Trophoblast cell (in vitro differentiated cells and primary cell): ENCODE measurements around the gene MRPL40.

ENCODE experiments used
- DNase-seq, 2 donors: peaks; one replicate each; pipeline ENCODE4 v3.0.0-alpha.2; 2016
- H2AFZ ChIP-seq: 2 replicates; pipeline ENCODE4 v1.6.1; 2013; ENCODE audit warnings: low read length, moderate library complexity, mild to moderate bottlenecking; ENCODE audit not compliant: insufficient read depth, poor library complexity
- H2AK5ac ChIP-seq: 2 replicates; pipeline ENCODE4 v1.6.1; 2013; ENCODE audit warnings: mild to moderate bottlenecking, low read length
- H2BK120ac ChIP-seq: 2 replicates; pipeline ENCODE4 v1.6.1; 2013; ENCODE audit warnings: low read length, mild to moderate bottlenecking, moderate library complexity; ENCODE audit not compliant: insufficient read depth, poor library complexity
- H2BK12ac ChIP-seq: 2 replicates; pipeline ENCODE4 v1.6.1; 2013; ENCODE audit warnings: mild to moderate bottlenecking, low read length, moderate library complexity
- H2BK5ac ChIP-seq: 2 replicates; pipeline ENCODE4 v1.6.1; 2013; ENCODE audit warnings: low read length, low read depth, moderate library complexity, mild to moderate bottlenecking; ENCODE audit not compliant: poor library complexity
- H3K14ac ChIP-seq: 2 replicates; pipeline ENCODE4 v1.6.1; 2013; ENCODE audit warnings: mild to moderate bottlenecking, low read length
- H3K18ac ChIP-seq: 2 replicates; pipeline ENCODE4 v1.6.1; 2013; ENCODE audit warnings: mild to moderate bottlenecking, low read length
- H3K23ac ChIP-seq: 2 replicates; pipeline ENCODE4 v1.6.1; 2013; ENCODE audit warnings: low read length
- H3K27ac ChIP-seq: 2 replicates; pipeline ENCODE4 v1.5.1; 2013; ENCODE audit warnings: low read depth, mild to moderate bottlenecking, inconsistent platforms, low read length, moderate library complexity
- H3K27me3 ChIP-seq: 2 replicates; pipeline ENCODE4 v1.6.1; 2013; ENCODE audit warnings: inconsistent platforms, mild to moderate bottlenecking, low read length, moderate library complexity; ENCODE audit not compliant: insufficient read depth
- H3K36me3 ChIP-seq, 2 experiments: 1 replicate in 1 of 2; 2 replicates in 1 of 2; pipeline ENCODE4 v1.6.1; 2013; ENCODE audit warnings: low read length in 2 of 2, mild to moderate bottlenecking in 2 of 2, moderate library complexity in 1 of 2; ENCODE audit not compliant: insufficient read depth in 2 of 2, control insufficient read depth in 1 of 2
- H3K4ac ChIP-seq: 2 replicates; pipeline ENCODE4 v1.6.1; 2013; ENCODE audit warnings: low read depth, mild to moderate bottlenecking, low read length, moderate library complexity
- H3K4me1 ChIP-seq, 2 experiments: 1 replicate in 1 of 2; 2 replicates in 1 of 2; pipeline ENCODE4 v1.6.1; 2013; ENCODE audit warnings: low read length in 2 of 2, mild to moderate bottlenecking in 2 of 2, moderate library complexity in 1 of 2; ENCODE audit not compliant: insufficient read depth in 2 of 2, control insufficient read depth in 1 of 2
- H3K4me2 ChIP-seq: 2 replicates; pipeline ENCODE4 v1.6.1; 2013; ENCODE audit warnings: inconsistent platforms, mild to moderate bottlenecking, low read length, moderate library complexity
- H3K4me3 ChIP-seq: 2 replicates; pipeline ENCODE4 v1.5.1; 2013; ENCODE audit warnings: mild to moderate bottlenecking, low read depth, low read length, inconsistent platforms
- H3K79me1 ChIP-seq: one replicate; pipeline ENCODE4 v1.6.1; 2013; ENCODE audit warnings: low read length
- H3K79me2 ChIP-seq: 2 replicates; pipeline ENCODE4 v1.6.1; 2013; ENCODE audit warnings: low read length, mild to moderate bottlenecking; ENCODE audit not compliant: control insufficient read depth, insufficient read depth, poor library complexity
- H3K9ac ChIP-seq: 2 replicates; pipeline ENCODE4 v1.6.1; 2013; ENCODE audit warnings: mild to moderate bottlenecking, low read length
- H3K9me3 ChIP-seq: 2 replicates; pipeline ENCODE4 v1.6.1; 2013; ENCODE audit warnings: low read depth, mild to moderate bottlenecking, control low read depth, inconsistent platforms, low read length; ENCODE audit not compliant: insufficient read depth
- H4K12ac ChIP-seq: 2 replicates; pipeline ENCODE4 v1.6.1; 2013; ENCODE audit warnings: low read depth, mild to moderate bottlenecking, low read length, moderate library complexity
- H4K8ac ChIP-seq: 2 replicates; pipeline ENCODE4 v1.6.1; 2013; ENCODE audit warnings: low read depth, mild to moderate bottlenecking, low read length, moderate library complexity
- H4K91ac ChIP-seq: one replicate; pipeline ENCODE4 v1.6.1; 2013; ENCODE audit warnings: low read depth, mild to moderate bottlenecking, low read length, moderate library complexity
- WGBS: extraction: QIAGEN DNeasy Blood & Tissue Kit; methylation state at CpG from one replicate; pipeline ENCODE4 v1.1.7; 2013; ENCODE audit warnings: missing lambda C conversion rate; ENCODE audit not compliant: insufficient read length, insufficient coverage; ENCODE audit errors: extremely low coverage; 5-methylcytosine and 5-hydroxymethylcytosine counted together

MRPL40 gene

DNA sequence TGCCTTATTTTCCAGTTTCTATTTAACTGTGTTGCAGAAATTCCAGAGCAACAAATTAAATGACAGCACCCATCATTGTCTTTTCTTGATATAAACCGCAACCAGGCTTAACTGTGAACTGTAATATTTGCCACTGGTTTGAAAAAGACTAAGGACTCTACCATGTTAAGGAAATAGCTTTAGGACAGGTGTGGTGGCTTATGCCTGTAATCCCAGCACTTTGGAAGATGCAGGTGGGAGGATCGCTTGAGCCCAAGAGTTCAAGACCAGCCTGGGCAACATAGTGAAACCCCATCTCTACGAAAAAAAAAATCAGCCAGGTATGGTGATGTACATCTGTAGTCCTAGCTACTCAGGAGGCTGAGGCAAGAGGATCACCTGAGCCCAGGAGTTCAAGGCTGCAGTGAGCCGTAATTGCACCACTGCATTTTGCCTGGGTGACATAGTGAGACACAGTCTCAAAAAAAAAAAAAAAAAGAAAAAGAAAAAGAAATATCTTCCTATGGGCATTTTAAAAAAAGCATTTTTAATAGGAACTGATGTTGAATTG is 29.6 kb upstream of the MRPL40 start:
- Histone ChIP-seq H3K79me2 (no peaks in the 10 kb centered on the region), H3K36me3 (peaks cover 25 to 32% of the 10 kb centered on the region in 2 experiments), H3K9me3 (no peaks in the 10 kb centered on the region), H3K23ac (no peak overlapping the region), H3K4me1 (peaks cover 0 to 1% of the 10 kb centered on the region in 2 experiments), H3K4me2 (no peak overlapping the region), H4K91ac (no peak overlapping the region), H2AFZ (no peak overlapping the region), H4K8ac (no peak overlapping the region), H3K79me1 (no peaks in the 10 kb centered on the region), H3K9ac (no peak overlapping the region), H3K4ac (no peak overlapping the region), H3K4me3 (no peak overlapping the region), H3K14ac (no peak overlapping the region), H2BK120ac (no peak overlapping the region), H3K27me3 (no peaks in the 10 kb centered on the region), H3K27ac (no peak overlapping the region), H2AK5ac (no peak overlapping the region), H4K12ac (no peak overlapping the region), H2BK5ac (no peak overlapping the region), H2BK12ac (no peak overlapping the region), H3K18ac (no peak overlapping the region)
- no peak for DNase-seq
- no CpG with 5 or more reads among the region's 4 CpGs for WGBS

DNA sequence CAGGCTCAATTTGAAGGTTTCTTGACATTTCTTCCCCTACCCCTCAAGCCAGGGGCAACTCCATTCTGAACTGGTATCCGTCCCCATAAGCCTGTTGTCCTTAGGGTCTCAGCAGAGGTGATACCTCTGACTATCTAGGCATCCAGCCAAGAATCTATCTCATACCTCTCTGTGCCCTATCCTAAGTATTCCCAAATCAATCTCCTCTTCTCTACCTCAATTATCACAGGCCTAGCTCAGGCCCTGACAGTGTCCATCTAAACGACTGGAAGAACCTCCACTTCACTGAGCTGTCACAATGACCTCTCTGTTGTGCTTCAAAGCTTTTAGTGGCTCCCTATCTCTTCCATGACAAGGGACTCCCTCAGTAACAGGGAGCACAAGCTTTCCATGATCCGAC is 27.7 kb upstream of the MRPL40 start:
- Histone ChIP-seq H3K4me3 (no peak overlapping the region), H3K27me3 (no peaks in the 10 kb centered on the region), H3K27ac (no peak overlapping the region), H3K4ac (no peak overlapping the region), H3K79me2 (no peaks in the 10 kb centered on the region), H3K4me1 (peaks cover 0 to 4% of the 10 kb centered on the region in 2 experiments), H3K36me3 (peaks cover 25 to 34% of the 10 kb centered on the region in 2 experiments), H3K79me1 (no peaks in the 10 kb centered on the region), H4K12ac (no peak overlapping the region), H4K91ac (no peak overlapping the region), H3K9ac (no peak overlapping the region), H3K9me3 (no peaks in the 10 kb centered on the region), H3K4me2 (no peak overlapping the region), H2BK12ac (no peak overlapping the region), H2AFZ (no peak overlapping the region), H3K14ac (no peak overlapping the region), H3K18ac (no peak overlapping the region), H3K23ac (no peak overlapping the region), H2BK120ac (no peak overlapping the region), H4K8ac (no peak overlapping the region), H2BK5ac (no peak overlapping the region), H2AK5ac (no peak overlapping the region)
- no peak for DNase-seq
- no CpG with 5 or more reads among the region's 3 CpGs for WGBS

DNA sequence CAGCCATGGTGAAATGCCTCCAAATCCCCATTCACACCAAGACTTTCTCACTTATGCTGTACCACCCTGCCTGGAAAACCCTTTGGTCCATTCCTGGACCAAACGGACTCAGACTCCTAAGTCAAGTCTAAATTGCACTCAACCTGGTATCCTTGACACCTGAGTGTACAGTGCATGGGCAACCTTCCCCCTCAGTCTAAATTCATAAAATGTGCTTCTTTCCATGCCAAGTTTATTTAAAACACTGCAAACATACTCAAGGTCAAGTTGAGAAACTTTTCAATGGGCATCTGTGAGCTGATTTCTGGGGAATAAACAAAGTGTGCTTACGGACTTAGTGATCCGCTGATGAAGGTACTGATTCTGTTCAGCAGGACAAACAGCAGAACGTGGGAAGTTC is 27.2 kb upstream of the MRPL40 start:
- H3K4me2 ChIP-seq = no peak overlapping the region
- H3K79me1 ChIP-seq = no peaks in the 10 kb centered on the region
- H2BK120ac ChIP-seq = no peak overlapping the region
- H2BK12ac ChIP-seq = no peak overlapping the region
- no peak overlapping the region for H3K23ac ChIP-seq
- H2AFZ ChIP-seq = no peak overlapping the region
- H3K4ac ChIP-seq = no peak overlapping the region
- H3K9ac ChIP-seq = no peak overlapping the region
- H3K4me3 ChIP-seq = no peak overlapping the region
- no peaks in the 10 kb centered on the region for H3K27me3 ChIP-seq
- no peak overlapping the region for H4K12ac ChIP-seq
- H3K4me1 ChIP-seq = peaks cover 0 to 4% of the 10 kb centered on the region in 2 experiments
- H3K18ac ChIP-seq = no peak overlapping the region
- H3K36me3 ChIP-seq = peaks cover 25 to 37% of the 10 kb centered on the region in 2 experiments
- H4K91ac ChIP-seq = no peak overlapping the region
- H2BK5ac ChIP-seq = no peak overlapping the region
- H3K14ac ChIP-seq = no peak overlapping the region
- no peaks in the 10 kb centered on the region for H3K79me2 ChIP-seq
- DNase-seq = no peak
- WGBS = no CpG with 5 or more reads among the region's 4 CpGs
- no peak overlapping the region for H4K8ac ChIP-seq
- no peak overlapping the region for H2AK5ac ChIP-seq
- H3K27ac ChIP-seq = no peak overlapping the region
- no peaks in the 10 kb centered on the region for H3K9me3 ChIP-seq

DNA sequence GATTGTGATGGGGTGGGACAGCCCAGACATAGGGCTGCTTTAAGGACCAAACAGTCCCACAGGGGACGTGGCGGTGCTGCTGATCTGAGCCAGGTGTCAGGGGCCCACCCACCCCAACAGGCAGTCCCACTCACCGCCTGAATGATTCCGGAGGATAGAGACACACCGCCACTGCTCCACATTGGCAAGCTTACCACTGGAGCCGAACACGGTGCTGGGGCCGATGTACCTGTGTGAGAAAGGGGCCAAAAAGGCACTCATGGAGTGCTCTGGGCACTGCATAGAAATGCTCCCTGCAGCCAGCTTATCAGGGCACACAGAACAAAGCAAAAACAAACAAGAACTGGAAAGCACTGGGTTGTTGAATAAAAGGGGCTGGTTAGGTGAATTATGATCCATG is 26.7 kb upstream of the MRPL40 start:
- H3K27me3 ChIP-seq = no peaks in the 10 kb centered on the region
- H3K9ac ChIP-seq = no peak overlapping the region
- H3K36me3 ChIP-seq = peaks cover 25 to 36% of the 10 kb centered on the region in 2 experiments
- H2BK5ac ChIP-seq = no peak overlapping the region
- no peaks in the 10 kb centered on the region for H3K79me1 ChIP-seq
- H2BK120ac ChIP-seq = no peak overlapping the region
- H4K12ac ChIP-seq = no peak overlapping the region
- no peak overlapping the region for H4K91ac ChIP-seq
- no peak overlapping the region for H3K4ac ChIP-seq
- no peak overlapping the region for H3K27ac ChIP-seq
- no peak overlapping the region for H2AFZ ChIP-seq
- H3K4me2 ChIP-seq = no peak overlapping the region
- H2BK12ac ChIP-seq = no peak overlapping the region
- no peaks in the 10 kb centered on the region for H3K9me3 ChIP-seq
- no CpG with 5 or more reads among the region's 8 CpGs for WGBS
- no peak overlapping the region for H3K14ac ChIP-seq
- H3K4me1 ChIP-seq = peaks cover 0 to 4% of the 10 kb centered on the region in 2 experiments
- no peaks in the 10 kb centered on the region for H3K79me2 ChIP-seq
- no peak overlapping the region for H4K8ac ChIP-seq
- H3K18ac ChIP-seq = no peak overlapping the region
- no peak overlapping the region for H2AK5ac ChIP-seq
- no peak overlapping the region for H3K23ac ChIP-seq
- no peak for DNase-seq
- no peak overlapping the region for H3K4me3 ChIP-seq
